HG03196 (cell line): ENCODE measurements around the gene CALB2.

Experiments
- ATAC-seq: cut with Tn5 transposase; IDR thresholded peaks from one replicate; pipeline ENCODE4 v1.9.1; 2021; ENCODE audit not compliant: unreplicated experiment

CALB2 gene

DNA sequence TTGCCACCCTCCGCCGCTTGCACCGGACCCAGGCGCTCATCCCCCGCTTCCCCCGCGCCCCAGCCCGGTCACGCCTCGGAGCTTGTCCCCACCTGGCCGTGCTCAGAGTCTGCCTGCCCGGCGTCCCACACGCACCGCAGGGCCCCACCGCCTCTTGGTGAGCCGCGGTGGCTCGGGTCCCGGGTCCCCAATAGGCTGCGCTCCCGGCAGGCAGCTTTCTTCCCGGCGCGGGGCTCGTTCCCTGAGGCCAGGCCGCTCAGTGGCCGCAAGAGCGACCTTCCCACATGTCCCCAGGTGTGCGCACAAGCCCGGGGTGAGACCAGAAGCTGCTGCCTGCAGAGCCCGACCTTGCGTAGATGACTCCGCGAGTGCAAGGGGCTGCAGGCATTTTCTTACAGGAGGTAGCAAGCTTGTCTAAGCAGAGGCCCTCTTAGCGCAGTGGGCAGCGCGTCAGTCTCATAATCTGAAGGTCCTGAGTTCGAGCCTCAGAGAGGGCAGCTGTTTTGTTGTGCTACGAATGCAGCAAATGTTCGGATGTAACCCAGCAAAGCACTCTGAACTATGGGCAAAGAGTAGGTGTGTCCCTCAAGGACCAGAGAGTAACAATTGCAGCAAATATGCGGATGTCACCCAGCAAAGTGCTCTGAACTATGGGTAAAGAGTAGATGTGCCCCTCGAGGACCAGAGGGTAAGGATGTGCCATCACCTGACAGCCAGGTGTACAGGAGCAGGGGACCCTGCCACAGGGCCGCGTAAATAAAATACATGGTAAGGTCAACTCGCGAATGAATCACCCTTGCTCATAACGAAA is 67.8 kb downstream of the CALB2 start:
- ATAC-seq: no peak

DNA sequence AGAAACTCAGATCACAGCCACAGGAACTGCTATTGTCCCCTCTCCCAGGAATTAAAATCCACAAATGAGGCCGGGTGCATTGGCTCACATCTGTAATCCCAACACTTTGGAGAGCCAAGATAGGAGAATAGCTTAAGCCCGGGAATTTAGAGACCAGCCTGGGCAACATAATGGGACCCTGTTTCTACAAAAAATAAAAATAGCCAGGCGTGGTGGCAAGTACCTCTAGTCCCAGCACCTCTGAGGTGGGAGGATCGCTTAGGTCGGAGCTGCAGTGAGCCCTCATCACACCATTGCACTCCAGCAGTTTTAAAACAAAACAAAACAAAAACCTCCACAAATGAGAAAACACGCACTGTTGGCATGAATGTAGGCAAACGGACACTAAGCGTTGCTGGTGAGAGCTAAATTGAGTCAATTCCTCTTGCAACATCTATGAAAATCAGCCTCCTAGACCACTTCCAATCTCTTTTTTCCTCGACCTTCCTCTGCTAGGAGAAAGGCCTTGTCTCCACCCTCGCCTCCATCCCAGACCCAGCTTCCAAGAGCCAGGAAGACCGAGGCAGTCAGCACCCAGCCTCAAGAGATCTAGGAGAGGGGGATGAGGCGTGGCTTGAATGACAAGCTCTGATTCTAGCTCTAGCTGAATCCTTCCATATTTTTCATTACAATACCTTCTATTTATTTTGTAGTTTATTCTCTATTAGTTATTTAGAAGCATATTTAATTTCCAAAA is 68.5 kb downstream of the CALB2 start:
- no peak for ATAC-seq

DNA sequence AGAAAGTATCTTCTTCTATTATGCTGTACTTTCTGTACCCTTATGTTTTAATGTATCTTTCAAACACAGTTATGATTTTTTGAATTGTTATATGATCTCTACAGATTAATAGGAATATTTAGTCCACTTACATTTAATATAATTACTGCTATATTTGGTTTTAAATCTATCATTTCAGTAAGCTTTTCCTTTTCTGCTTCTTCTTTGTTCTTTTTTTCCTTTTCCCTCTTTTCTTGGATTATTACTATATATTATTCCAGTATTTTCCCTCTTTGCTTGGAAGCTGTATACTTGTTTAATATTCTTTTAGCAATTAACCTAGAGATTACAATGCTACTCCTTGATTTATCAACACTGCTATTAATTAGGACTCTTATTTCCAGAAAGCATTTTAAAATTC is 69.9 kb downstream of the CALB2 start:
- no peak for ATAC-seq

DNA sequence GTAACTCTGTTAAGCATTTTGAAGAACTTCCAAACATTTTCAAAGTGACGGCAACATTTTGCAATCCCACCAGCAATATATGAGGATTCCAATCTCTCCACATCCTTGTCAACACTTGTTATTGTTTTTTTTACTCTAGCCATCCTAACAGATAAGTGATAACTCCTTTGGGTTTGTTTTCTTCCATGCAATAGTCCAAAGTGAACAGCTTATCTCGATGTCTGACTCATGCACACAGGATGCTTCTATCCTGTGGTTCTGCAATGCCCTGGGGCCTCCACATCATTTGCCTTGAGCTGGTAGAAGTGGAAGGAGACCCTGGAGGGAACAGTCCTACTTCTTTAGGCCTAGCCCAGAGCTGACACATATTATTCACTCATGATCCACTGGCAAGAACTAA is 70.4 kb downstream of the CALB2 start:
- ATAC-seq: no peak

DNA sequence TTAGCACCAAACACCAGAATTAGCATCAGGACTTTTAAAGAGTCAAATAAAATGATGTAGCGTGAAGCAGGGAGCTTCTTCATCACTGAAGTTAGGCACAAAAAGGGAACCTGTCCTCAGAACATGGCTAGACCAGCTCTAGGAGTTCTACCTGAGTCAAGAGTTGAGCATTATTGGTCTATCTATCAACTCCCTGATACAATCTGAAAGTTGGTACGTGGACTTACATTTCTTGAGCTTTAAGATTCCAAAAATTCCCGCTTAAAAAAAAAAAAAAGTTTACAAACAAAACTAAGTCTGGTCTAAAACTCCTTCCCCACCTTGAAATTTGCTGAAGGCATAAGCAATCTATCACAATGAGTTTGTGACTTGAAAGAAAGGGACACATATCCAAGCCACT is 71.1 kb downstream of the CALB2 start:
- no peak for ATAC-seq

DNA sequence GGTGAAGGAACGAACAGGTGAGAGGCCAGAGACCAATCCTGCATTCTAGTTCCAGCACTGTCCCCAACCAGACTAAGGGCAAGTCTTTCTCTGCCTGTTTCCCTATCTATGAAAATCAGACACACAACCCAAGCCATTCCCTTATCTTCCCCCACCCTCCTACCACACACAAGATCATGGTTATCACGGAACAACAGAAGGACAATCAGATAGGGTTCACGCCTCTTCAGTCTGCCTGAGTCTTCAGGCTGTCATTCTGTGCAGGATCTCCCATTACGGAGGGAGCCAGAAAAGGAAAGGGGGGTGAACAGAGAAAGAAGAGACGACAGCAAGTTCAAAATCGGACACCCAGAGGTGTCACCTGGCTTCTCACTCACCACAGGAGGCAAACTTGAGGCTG is 72.2 kb downstream of the CALB2 start:
- ATAC-seq: no peak

DNA sequence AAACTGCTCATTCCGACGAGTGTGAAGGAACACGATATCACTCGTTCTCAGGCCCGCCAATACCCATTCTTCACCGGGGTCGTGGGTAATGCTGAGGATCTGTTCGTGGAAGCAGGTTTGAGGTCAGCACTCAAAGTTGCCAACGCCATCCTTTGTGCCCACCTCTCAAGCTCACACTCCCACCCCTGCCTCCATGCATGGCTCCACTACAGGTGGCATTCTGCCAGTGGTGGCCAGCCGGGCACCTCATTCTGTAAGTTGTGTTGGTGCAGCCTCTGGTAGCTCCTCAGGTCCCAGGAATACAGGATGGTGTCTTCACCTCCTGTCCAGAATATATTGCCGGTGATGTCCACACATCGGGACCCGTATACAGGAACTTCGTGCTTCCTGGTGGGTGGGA is 72.7 kb downstream of the CALB2 start:
- ATAC-seq: no peak

DNA sequence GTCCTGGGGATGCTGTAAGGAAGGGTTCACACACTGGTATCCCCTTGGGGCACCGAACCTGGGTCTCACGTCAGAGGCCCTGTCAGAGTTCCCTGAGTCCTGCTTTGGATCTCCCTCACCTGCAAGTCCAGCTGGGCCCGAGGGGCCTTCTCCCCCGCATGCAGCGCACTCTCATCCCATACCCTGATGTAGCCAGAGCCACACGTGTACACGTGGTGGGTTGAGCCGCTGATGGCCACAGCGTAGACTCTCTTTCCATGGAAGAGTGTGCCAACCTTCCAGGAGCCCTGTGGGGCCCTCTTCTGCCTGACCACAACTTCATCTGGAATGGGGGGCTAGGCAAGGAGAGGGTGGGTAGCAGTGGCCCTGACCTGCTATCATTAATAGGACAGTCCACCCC is 73.5 kb downstream of the CALB2 start:
- ATAC-seq: no peak

DNA sequence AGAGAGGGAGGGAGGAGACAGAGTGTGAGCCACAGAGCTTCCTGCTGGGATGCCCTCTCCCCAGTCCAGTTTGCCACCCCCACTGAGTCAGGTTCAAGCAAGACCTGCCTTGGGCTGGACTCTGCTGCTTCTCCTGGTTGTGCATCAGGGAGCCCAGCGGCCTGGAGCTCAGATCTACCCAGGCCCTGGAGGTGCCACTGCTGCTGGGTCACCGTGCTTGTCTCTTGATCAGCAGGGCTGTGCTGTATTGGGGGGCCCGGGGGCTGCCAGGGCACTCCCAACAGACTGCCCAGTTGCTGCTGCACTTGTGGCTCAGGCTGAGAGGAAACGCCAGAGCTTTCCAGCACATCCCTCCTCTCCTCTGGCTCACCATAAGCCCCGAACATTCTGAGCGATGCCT is 74.4 kb downstream of the CALB2 start:
- no peak for ATAC-seq

DNA sequence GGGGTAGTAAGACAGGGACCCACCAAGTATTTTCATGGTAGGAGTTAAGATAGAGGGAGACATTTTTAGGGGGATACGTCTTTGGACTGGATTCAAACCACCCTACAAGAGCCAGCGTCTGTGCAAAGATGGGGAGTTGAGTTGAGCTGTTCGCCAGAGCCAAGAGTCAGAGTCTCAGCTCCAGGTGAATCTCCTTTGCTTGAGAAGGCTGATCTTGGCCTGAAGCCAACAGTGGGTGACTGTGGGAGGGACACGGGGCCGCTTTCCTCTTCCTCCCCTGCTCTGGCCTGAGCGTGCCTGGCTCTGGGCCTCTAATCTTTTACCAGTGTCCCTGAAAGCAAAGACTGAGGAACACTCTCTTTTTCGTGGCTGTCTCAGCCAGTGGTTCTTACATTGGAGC is 78.0 kb downstream of the CALB2 start:
- ATAC-seq: no peak

DNA sequence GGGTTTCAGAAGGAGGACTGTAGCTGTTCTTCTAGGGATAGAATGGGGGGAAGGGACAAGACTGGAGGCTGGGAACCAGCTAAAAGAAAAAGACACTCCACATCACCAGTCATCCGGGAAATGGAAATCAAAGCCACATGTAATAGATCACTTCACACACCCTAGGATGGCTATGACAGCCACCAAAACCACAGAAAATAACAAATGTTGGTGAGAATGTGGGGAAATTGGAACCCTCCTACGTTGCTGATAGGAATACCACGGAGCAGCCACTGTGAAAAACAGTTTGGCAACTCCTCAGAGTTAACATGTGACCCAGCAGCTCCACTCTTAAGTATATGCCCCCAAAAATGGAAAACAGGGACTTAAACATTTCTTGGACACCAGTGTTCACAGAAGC is 81.0 kb downstream of the CALB2 start:
- ATAC-seq: no peak
